Lower leg skin (tissue), 3 donors: Measurements from ENCODE around the gene NOTCH3.

ENCODE experiments used
- POLR2A ChIP-seq, 2 donors: fragments of 450-650 bp; IDR thresholded peaks; one replicate each; pipeline ENCODE4 v1.6.1; 2016 to 2017; ENCODE audit warnings: antibody characterized with exemption in 2 of 2, mild to moderate bottlenecking in 1 of 2, moderate library complexity in 1 of 2
- TF ChIP-seq, protein P1 (sequence below), 3 donors: fragments of 450-650 bp; IDR thresholded peaks; one replicate each; pipeline ENCODE4 v1.5.1; 2016; ENCODE audit warnings: antibody characterized with exemption in 3 of 3, mild to moderate bottlenecking in 3 of 3, moderate library complexity in 2 of 3

DNA sequence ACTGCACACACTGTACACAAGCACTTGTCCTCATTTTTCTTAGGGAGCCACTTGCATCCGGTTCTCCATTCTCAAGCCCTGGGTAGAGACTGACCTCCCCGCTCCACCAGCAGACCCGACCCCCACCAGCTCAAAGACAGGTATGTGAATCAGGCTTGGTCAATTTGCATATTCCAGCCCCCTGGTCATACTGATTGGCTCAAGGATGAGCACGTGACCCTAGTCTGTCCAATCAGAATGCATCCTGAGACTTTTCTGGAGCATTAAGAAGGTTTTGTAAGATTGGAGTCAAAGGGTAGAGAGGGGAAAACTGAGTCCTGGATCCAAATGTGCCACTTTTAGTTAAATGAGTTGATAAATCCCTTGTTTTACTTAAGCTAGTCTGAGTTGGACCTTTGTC, 34.1 kb downstream of the NOTCH3 start:
- TF ChIP-seq, protein P1, sequence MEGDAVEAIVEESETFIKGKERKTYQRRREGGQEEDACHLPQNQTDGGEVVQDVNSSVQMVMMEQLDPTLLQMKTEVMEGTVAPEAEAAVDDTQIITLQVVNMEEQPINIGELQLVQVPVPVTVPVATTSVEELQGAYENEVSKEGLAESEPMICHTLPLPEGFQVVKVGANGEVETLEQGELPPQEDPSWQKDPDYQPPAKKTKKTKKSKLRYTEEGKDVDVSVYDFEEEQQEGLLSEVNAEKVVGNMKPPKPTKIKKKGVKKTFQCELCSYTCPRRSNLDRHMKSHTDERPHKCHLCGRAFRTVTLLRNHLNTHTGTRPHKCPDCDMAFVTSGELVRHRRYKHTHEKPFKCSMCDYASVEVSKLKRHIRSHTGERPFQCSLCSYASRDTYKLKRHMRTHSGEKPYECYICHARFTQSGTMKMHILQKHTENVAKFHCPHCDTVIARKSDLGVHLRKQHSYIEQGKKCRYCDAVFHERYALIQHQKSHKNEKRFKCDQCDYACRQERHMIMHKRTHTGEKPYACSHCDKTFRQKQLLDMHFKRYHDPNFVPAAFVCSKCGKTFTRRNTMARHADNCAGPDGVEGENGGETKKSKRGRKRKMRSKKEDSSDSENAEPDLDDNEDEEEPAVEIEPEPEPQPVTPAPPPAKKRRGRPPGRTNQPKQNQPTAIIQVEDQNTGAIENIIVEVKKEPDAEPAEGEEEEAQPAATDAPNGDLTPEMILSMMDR (IDR thresholded peaks at IDR 0.05), result no peak
- TF ChIP-seq POLR2A (IDR thresholded peaks at IDR 0.05), result no peak
